Measurements from ENCODE around the gene NGFR.

Gene NGFR

DNA sequence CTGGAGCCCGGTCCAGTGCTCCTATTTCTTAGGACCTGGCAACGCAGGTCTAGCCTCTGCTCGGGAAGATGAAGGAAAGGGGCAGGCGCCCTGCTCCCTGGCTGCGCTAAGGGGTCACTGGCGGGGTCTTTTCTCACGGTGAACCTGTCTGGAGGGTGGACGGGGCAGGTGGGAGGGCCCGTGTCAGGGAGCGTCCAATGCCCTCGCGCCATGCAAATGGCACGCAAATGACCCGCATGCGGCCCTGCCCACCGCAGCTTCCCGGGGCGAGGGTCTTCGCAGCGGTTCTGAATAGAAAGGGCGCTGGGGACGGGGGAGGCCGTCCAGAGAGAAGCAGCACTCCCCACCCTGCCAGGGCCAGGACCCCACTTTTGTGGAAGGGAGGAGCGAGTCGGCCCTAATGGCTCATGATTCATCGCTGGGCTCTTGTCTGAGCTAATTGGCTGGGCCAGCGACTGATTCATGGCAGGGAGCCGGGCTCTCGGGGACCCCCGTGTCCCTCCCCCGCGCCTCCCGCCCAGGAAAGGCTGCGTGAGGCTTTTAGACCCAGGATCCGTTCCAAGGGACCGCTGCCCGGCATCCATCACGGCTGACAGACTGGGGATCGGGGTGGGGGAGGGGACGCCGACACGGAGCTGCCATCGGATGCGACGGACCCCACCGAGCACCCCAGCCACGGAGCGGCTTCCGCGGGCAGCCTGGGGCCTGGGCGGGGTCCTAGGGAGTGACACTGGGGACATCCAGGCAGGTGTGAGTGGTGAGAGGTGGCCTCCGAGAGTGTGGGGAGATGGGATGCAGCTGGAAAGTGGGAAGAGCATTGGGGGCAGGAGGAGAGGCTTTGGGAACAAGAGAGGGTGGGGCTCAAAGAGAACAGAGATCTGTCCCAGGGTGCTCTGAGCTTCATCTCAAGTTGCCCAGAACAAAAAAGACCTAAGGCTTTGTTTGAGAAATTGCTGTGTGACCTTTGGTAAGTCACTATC lies 25.0 kb upstream of the NGFR start:
- peak; percentile 78 for DNase-seq

DNA sequence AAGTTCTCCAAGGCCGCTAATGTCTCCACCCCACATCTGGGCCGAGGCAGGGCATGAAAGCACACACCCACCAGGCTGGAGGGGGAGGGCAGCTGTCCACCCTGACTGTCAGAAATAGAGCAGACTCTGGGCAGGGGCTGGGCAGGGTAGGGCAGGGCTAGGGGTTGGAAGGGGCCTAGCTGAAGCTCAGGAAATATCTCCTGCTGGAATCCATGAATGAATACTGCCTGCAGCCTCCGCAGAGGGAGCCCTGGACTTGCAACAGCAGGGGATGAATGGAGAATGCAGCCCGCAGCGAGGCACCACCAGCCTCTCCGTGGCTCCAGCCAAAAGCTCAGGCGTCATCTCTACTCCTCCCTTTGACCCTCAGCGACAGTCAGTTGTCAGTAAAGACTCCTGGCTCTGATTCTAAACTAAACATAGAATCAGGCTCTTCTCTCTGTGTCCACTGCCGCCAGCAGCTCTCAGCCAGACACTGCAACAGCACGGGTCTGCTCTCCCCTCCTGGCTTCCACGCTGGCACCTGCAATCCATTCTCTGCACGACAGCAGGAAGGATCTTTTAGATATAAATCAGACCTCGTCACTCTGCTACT lies 23.9 kb upstream of the NGFR start:
- no peak for DNase-seq

DNA sequence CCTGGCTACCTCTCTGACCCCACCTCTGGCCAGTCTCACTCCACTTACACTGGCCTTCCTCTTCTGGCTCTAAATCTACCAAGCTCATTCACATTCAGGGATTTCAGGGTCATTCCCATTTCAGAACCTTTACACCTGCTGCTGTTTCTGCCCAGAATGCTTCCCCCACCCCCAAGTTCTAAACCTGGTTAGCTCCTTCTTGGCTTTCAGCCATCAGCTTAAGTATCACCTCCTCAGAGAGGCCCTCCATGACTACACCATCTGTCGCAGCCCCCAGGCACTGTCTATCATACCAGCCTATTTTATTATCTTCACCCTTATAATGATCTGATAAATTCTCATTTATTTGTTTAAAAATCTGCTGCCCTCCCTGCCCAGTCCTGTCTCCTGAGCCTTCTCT lies 23.3 kb upstream of the NGFR start:
- no peak for DNase-seq

DNA sequence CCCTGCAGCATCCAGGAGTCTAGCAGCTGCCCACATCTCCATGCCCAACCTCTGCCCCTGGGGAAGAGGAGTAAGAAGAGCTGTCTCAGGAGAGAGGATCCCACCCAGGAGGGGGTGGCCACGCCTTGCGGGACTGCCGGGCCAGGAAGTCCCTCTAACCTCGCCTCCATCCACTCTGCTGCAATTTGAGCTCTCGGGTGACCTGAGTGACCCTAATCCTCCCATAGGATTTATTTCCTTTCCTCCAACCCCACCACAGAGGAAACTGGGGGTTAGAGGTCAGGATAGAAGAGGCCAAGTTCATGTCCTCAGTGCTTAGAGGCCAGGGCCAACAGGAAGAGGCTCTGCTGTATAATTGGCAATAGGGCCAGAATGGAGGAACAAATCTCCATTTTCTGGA lies 22.6 kb upstream of the NGFR start:
- DNase-seq, result no peak

DNA sequence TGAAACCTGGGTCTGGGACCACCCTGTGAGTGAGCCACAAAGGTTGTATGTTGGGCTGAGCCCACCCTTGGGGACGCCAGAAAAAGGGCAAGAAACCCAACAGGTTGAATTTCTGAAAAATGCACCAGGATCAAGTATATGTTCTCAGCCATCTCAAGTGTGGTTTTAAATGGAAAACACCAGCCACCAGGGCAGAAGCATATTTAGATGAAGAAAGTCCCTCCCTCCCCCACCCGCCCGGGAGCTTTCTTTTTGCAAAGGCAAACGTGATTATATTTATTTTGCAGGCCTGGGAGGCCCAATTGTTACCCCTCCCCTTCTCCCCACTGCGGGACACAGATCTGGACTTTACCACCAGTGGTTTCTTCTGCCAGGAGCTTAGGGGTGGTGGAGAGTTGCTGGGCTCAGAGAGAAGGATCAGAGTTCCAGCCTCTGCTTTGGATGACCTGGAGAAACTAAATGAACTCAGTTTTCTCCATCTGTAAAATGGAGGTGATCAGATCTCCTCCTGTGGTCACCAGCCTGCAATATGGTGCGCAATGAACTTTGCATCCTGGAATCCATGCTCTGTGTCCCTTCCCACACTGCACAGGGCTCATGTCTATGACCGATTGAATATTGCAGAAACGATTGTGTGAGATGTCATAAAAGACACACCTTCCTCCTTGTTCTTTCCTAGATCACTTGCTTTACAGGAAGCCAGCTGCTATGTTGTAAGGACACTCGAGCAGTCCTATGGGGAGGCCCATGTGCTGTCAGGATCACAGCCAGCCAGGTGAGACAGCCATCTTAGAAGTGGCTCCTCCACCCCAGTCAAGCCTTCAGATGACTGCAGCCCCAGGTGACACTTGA lies 21.0 kb upstream of the NGFR start:
- DNase-seq, result no peak

DNA sequence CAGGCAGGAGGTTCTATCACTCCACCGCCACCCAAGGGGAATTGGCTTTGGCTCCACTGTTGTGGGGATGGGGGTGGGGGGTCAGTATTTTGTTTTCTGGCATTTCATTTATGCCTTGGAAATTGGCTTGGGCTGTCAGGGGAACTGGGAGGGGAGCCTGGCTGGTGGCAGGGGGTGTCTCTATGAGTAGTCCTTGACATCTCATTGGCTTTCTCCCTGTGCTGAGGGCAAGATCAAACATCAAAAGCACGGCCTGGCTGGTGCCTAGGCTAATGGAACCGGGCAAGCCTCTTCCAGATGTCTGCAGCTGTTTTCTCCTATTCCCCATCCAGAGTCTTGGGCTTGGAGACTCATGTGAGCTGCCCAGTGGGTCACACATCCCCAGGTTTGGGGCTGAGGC lies 17.4 kb upstream of the NGFR start:
- no peak for DNase-seq

DNA sequence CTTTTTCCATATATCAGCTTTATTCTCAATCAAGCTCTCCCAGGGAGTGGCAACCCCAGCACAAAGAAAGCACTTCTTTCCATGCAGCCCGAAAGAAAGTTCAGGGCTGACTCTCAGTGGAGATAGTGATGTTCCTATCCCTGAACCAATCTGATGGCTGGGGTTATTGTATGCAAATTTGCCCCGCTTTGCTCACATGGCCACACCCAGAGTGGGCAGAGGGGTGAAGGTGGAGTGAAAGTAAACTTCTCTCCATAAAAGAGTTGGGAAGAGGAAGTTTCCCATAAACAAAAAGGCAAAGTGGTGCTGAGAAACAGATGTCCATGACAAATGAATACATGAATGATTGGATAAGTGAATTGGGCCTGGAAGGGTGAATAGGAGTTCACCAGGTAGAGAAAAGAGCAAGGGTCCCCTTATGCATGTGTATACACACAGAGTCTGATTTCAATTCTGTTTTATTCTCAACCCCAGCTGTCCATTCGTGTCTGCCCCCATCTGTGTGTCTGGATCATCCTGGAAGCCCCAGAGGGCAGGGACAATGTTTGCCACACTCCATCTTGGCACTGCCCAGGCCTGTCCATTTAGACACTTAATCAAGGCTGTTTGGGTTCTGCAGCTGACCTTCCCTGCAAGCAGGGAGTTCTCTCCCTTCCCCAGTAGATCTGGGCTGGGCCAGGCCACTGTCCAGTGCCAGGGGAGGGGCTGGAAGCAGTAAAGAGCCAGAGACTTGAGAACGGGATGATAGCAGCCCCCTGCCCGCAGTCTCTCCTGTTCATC lies 14.1 kb upstream of the NGFR start:
- DNase-seq, result no peak

DNA sequence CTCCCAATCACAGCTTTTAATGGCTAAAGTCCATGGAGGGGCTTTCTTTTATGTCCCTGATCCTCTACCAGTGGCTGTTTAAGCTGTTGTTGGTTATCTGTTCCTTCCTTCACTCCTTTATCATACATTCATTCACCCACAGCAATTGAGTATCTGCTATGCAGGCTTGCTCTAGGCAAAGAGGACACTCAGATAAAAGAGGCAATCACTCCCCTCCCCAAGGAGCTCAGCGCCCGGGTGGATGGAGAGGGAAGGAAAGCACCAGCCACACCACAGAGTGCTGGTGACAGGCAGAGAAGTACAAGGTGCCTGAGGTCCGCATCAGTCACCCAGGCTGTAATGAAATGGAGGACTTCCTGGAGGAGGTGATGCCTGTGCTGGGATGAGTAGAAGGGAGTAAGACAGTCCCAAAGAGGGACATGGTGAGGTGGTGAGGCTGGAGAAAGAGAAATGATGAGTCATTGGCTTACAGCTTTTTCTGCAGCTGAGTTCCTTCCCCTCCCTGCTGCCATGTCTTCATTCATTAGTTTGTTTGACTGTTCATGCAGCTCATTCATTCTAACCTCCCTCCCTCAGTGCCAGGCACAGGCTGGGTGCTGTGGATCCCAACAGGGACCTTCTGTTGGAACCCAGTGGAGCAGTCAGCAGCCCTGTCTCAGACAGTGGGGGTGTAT lies 12.8 kb upstream of the NGFR start:
- DNase-seq, result no peak

DNA sequence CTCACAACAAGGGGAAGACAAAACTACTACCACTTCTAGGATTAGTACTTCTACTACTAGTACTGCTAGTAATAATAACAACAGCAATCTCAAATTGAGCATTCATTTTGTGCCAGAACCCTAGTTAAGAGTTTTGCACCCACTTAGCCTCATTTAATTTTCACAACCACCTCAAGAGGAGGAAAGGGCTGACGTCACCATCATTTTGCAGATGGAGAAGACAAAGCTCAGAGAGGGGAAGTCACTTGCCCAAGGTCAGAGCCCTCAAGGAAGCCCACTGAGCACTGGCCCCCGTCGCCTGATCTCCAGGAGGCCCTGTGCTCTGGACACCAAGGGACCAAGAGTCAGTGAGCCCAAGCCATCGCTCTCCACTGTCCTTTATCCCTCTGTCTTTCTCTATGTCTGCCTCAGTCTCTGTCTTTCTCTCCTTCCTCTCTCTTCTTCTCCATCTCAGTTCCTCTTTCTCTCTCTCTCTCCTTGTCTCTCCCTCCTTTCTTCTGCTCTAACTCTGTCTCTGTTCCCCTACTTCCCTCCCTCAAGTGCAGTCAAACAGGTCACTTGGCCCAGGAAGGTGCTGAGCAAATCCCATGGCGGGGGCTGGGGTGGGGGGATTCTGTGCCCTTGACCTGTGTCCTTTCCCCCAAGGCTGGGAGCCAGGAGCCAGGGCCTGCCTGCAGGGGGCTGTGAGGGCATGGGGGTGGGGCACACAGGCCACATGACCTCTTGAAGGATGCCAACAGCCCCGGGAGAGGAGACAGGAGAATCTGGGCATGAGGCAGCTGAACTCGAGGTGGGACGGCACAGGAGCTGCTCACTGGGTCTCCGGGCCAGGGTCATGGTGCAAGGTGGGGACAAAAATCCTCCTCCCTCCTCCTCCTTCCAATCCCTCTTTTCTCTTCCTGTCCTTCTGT lies 11.2 kb upstream of the NGFR start:
- DNase-seq, result no peak

DNA sequence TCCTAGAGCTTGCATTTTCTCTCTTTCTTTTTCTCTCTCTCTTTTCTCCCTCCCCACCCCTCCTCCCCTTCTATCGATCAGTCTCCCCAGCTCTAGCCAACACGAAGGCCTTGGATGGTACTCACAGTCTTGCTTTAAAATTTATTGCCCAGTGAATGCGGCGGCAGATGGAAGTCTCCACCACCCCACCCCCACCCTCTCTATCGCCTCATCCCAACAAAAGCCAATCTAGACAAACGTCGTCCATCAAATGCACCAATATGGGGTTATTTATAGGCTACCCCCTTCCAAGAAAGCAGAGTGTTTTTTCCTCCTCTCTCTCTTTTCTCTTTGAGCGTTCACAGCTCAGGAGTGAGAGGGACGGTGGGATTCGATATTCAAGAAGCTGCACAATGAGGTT lies 10.5 kb upstream of the NGFR start:
- DNase-seq, result no peak

DNA sequence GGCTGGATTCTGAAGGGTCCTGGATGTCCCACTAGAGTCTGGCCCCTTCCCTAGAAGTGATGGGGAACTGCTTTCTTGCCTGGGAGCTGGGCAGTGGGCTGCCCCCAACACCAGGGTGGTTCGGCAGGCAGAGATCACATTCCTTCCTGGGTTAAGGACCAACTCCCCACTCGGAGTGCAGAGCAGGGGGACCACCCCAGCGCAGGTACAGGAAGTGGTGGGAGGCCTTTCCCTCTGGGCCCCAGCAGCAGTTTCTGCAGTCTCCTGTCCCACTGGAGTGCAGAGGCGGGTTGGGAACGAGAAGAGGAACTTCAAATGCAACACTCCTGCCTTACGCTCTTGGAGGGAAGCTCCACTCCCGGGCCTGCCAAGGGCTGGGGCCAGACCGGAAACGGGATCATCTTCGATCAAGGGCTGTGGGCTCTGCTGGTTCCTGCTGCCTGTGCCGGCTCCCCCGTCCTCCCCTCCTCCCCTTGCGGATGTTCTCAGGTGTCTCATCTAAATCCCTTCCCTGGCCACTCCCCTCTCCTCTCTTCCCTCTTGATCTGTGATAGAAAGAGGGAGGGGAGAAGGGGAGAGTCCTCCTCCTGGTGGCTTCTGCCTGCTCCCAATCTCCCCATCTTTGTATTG lies 9.0 kb upstream of the NGFR start:
- no peak for DNase-seq

DNA sequence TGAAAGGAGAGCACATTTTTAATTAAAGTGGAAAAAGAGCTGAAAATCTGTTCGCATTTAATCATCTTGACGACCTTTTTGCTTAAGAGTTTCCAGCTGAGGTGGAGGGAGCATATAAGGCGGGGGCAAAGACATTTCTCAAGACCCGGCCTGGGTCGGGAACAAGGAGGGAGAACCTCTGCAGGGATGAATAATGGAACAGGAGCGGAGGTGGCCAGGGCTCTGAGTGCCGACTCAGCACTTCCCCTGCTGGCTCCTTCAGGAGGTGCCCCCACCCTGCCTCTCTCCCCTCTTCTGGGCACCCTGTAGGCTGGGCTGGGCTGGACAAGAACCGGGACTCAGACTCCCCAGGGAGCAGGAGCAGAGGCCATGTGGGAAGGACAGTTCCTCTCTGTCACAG lies 7.9 kb upstream of the NGFR start:
- no peak for DNase-seq

DNA sequence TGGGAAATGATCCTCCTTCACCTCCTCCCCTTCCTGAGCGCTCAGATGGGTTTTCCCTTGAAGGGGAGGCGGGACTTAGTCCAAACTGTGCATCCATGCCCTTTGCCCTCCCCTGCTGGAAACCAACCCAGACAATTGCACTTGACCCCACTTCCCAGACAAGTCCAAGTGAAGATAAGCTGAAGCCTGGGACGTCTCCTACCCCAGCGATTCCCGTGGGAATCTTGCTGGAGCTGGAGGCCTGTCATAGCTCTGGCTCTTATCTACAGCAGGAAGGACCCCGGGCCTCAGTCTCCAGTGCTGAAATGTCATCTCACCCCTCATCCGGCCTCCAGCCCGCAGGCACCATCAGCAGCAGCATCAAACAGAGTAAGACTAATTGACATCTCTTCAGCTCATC lies 6.5 kb upstream of the NGFR start:
- DNase-seq, result no peak

DNA sequence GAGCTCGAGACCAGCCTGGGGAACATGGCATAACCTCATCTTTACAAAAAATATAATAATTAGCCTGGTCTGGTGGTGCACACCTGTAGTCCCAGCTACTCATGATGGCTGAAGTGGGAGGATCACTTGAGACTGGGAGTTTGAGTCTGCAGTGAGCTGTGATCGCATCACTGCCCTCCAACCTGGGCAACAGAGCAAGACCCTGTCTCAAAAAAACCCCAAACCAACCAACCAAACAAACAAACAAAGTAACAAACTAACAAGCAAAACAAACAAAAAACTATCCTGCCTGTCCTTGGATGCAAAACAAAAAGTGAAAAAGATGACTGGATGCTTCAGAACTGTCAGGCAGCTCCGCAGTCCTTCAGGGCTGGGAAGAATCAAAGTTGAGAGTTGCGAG lies 5.7 kb upstream of the NGFR start:
- no peak for DNase-seq

DNA sequence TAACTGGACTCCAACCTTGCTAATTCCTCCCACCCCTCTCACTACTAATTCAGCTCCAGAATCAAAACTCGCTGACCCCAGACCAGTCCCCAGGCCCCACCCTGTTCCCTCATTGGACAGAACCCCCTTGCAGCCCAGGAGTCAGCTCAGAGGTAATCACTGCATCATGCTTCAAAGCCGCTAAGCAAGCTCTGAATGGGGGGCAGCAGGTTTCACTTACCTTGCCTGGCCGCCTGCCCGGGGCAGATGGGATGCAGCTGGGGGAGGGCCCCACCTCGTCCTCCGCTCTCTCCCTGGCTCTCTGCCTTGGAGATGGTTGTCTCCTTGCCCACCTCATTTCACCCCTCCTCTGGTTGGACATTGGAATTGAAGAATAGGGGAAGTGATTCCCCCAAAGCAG lies 4.8 kb upstream of the NGFR start:
- DNase-seq, result no peak

DNA sequence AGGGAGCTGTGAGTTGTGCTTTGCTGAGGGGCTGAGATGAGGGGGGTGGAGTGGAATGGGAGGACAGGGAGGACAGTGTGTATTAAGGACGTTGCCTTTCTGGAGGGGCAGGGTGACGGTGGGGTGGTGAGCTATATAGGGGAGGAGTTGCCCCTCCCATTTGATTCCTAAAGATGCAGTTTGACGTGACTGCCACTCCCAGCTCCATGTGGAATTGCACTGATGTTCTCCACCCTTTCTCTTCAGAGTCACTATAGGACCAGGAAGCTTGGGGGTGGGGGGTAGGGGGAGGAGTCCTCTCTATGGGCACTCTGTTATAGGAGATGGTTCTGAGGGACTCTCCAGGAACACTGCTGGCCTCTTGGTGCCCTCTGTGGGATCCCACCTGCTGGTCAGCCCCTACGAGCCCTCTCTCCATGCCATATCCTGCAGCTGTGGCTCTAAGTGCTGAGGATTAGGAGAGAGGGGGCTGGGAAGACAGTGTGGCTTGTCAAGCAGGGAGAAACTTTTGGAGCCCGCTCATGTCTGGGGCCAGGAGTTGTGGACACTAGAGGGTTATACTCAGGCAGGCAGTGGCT lies 3.8 kb upstream of the NGFR start:
- DNase-seq, result no peak

DNA sequence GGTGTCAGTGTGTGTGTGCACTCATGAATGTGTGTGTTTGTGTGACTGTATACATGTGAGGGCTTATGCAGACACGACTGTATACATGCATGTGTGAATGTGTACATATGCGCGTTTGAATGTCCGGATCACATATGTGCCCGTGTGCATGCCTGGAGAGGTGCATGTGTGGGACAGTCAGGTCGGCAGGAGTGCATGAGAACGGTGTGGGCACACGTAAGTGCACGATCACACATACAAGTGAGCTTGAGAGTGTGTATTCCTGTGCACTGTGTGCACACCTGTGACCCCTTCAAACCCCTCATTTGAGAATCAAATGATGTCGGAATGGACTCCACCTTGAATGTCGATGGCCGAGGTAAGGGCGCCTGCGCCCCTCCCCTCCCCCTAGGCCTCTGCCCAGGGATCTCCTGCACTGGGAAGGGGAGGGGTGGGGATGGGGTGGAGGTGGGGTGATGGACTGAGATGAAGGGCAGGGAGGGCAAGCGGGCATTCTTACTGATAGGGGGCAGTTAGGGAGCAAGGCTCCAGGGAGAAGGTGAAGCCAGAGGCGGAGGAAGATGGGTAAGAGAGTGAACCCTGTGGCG lies 601 bp upstream of the NGFR start:
- DNase-seq, result no peak

DNA sequence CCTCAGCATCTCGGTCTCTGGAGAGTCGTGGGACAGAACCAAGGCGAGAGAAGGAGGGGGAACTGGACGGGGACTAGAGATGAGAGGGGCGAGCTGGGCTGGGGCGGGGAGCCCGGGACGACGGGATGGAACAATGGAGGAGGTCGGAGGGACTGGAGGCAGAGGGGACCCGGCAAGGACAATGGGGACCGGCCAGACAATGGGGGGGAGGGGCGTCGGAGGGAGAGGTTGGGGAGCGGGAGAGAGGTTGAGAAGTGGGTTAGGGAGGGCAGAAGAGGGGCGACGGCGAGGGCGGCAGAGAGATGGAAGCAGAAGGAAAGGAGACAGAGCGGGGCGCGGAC lies 719 bp downstream of the NGFR start:
- DNase-seq, result peak; percentile 56

DNA sequence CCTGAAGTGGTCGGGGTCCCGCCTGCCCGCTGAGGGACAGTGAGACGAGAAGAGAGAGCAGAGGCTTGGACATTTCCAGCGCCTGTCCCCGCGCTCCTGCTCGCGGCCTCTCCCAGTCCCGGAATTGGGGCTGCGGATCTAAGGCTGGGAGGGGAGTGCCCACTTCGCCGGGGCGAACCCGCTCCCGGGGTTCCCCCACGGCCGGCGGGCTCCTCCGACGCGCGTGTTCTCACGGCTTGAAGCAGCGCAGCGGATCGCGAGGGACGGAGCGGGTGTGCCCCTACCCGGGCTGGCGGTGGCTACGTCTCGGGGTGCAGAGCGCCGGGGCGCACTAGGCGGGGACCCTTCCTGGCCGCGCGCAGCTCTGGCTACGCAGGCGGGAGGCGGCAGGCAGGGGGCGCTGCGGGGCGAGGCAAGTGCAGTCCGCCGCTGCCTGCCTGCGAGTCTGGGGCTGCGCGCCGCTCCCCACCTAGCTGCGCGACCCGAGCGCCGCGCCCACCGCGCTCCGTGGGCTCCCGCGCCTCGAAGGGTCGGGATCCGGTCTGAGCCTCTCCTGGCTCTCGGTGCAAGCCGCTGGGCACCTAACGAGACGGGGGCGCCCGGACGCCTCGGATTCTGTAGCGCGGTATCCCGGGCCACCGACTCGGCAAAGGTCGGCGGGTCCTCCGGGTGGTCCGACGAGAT lies 1.2 kb downstream of the NGFR start:
- peak; percentile 93 for DNase-seq

DNA sequence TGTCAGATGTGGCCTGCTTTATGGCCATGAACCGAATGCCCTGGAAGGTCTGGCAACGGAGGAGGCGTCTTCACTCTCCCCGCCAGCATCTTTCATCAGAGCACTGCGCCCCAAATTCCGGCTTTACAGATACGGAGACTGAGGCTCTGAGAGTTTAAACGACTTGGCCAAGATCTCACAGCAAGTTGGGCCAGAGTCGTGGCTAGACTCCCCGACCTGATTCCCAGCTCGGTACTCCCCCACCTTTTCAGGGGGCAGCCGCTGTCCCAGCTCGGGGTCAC lies 1.7 kb downstream of the NGFR start:
- no peak for DNase-seq

All from eye (tissue), 1 donor.